ENCODE measurements around the gene SLC2A14.

DNA sequence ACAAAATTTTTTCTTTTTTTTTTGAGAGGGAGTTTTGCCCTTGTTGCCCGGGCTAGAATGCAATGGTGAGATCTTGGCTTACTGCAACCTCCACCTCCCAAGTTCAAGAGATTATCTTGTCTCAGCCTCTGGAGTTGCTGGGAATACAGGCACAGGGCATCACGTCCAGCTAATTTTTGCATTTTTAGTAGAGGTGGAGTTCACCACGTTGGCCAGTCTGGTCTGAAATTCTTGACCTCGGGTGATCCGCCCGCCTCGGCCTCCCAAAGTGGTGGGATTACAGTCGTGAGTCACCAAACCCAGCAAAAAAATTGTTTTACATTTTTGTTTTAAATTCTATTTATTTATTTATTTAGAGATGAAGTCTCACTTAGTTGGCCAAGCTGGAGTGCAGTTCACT lies 4.7 kb upstream of the SLC2A14 start:
- TF ChIP-seq, protein P1, sequence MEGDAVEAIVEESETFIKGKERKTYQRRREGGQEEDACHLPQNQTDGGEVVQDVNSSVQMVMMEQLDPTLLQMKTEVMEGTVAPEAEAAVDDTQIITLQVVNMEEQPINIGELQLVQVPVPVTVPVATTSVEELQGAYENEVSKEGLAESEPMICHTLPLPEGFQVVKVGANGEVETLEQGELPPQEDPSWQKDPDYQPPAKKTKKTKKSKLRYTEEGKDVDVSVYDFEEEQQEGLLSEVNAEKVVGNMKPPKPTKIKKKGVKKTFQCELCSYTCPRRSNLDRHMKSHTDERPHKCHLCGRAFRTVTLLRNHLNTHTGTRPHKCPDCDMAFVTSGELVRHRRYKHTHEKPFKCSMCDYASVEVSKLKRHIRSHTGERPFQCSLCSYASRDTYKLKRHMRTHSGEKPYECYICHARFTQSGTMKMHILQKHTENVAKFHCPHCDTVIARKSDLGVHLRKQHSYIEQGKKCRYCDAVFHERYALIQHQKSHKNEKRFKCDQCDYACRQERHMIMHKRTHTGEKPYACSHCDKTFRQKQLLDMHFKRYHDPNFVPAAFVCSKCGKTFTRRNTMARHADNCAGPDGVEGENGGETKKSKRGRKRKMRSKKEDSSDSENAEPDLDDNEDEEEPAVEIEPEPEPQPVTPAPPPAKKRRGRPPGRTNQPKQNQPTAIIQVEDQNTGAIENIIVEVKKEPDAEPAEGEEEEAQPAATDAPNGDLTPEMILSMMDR (conservative IDR thresholded peaks at IDR 0.05; ENCODE audit: low read length): no peak
- no peak for TF ChIP-seq EZH2phosphoT487 (IDR thresholded peaks at IDR 0.05; ENCODE audit: borderline replicate concordance)

Data from Loucy (cell line).